Vein endothelial cell (primary cell): ENCODE data around the gene AQP10. TPM values are rescaled to one million over a fixed set of nuclear protein-coding genes. Genes with fewer than 3 reads are reported as not detected.

Experiments used
- small RNA-seq: library from RNA; depleted of rRNA; stranded (forward); fragments of <200 nt; gene quantifications from one replicate; pipeline ENCODE3, GENCODE V24; 2012
- total RNA-seq: library from RNA; depleted of rRNA; stranded (reverse); fragments of >200 nt; gene quantifications from 2 replicates; pipeline ENCODE4 v1.2.3, GENCODE V29; 2012

Gene AQP10
- total RNA-seq, result 0.65 TPM in 1 of 2 replicates, not detected in the other

DNA sequence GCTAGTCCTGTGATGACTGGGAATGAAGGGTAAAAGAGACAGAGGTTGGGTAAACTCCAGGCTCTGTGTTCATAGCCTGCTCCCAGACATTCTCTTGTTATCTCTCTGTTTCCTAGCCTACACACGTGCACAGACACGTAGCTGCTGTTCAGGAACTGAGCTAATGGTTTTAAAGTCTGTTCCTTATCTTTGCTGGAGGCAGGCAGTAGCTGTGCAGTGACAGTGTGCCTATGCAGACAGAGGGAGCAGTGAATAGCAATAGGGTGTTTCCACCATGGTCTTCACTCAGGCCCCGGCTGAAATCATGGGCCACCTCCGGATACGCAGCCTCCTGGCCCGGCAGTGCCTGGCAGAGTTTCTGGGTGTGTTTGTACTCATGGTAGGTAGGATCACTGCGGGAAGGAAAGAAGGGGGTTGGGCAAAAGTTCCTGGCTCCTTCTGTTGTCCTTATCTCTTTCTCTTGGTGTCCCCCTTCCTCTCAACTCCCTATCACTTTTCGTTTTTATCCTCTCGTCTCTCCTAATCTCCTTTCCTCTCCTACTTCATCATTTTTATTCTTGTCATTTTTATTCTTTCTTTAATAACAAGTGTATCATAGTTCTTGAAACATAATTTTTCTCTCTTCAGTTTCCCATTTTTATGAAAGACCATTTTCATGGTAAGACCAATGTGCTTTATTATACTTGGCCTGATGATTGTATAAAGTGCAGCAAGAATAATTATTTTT is at the start of gene AQP10:
TSS of gene AQP10 (plus strand) at position 212 of the 727 bp plus-strand sequence. CDS start at position 275, 63 bp downstream.

DNA sequence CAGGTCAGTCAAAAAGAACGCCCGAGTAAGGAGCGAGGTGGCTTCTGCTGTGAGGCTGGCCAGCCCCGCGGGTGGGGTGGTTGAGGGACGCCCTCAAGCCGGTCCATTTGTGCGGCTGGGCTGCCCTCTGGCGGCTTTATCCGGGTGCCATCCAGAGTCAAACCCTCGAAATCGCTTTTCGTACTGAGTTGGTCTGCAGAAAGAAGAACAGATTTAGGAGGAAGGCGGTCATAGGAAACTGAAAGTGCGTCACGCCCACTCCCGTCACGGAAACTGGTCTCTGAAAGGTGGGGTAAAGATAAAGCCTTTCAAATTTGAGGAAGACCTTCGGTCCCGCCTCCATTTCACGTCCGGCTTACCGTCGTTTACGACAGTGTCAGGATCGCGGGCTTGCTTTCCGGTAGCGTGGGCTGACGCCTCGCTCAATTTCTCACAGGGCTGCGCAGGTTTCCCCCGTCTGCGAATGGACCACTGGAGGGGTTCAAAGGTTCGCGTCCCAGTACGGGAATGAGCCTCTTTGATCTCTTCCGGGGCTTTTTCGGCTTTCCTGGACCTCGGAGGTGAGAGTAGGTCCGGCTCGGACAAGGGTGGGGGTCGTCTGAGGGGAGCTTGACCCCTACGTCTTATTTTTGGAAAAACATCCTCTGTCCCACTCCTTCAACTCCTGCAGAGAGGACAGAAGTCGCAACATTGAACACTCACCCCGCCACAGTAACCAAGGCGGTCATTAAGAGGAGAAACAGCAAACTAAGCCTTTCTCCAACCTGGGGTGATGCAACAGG is 48.5 kb upstream of the AQP10 start, which contains the start of gene HAX1:
TSS of gene HAX1 (plus strand) at position 413 of the 782 bp plus-strand sequence. CDS start at position 508, 95 bp downstream.

GRCh38 chr1:154324669-154325582 is 4.0 kb downstream of the AQP10 start, which contains the start of gene ATP8B2:
Gene ATP8B2 (plus strand): TSS chr1:154325525. CDS start chr1:154328142, 2,617 bp downstream.

Small RNAs within 50 kb of the gene (small RNA-seq; reads per million reads assigned to genes)
- not detected for gene RF00273
- gene RNU6-121P, result not detected
- gene RNU6-239P, result not detected
- gene RNU7-57P, result not detected

Other genes with a start within 250 kb of the AQP10 start
- gene NUP210L, start 166.0 kb upstream of the AQP10 start, total RNA-seq, result under 0.01 and 0.10 TPM in 2 replicates
- gene TPM3, start 129.0 kb upstream of the AQP10 start, total RNA-seq, result 741 and 1,680 TPM in 2 replicates
- not detected in 2 replicates for gene CFAP141, start 114.8 kb upstream of the AQP10 start, total RNA-seq
- gene UBAP2L, start 100.1 kb upstream of the AQP10 start, total RNA-seq, result 129 and 154 TPM in 2 replicates
- 116 and 120 TPM in 2 replicates for gene HAX1, start 48.5 kb upstream of the AQP10 start, total RNA-seq
- gene ATP8B2, start 4.4 kb downstream of the AQP10 start, total RNA-seq, result 82.0 and 84.5 TPM in 2 replicates
- 6.9 and 8.5 TPM in 2 replicates for gene IL6R, start 84.2 kb downstream of the AQP10 start, total RNA-seq
- gene TDRD10, start 181.1 kb downstream of the AQP10 start, total RNA-seq, result 2.9 and 4.8 TPM in 2 replicates
- 66.0 and 81.9 TPM in 2 replicates for gene SHE, start 181.3 kb downstream of the AQP10 start, total RNA-seq
- gene UBE2Q1, start 237.6 kb downstream of the AQP10 start, total RNA-seq, result 45.5 and 47.0 TPM in 2 replicates
- gene CHRNB2, start 246.7 kb downstream of the AQP10 start, total RNA-seq, result under 0.01 TPM in 1 of 2 replicates, not detected in the other